GM12878 (cell line): Measurements from ENCODE around the gene PHOSPHO1. TPM values are rescaled to one million over a fixed set of nuclear protein-coding genes. Genes with fewer than 3 reads are reported as not detected.
"Not testable (repeated sequence)": the region's sequence is repeated elsewhere in the genome, so short reads cannot be mapped to it uniquely, and the experiment has no call there.

Experiments used
- ATAC-seq: fragments of 200-7000 bp; cut with Tn5 transposase; 3 replicates; pipeline ENCODE4 v1.9.1; 2020; ENCODE audit warnings: mild to moderate bottlenecking, moderate library complexity
- BruUV-seq: library from RNA; stranded (reverse); fragments of 400-500 nt; replicated peaks from 2 replicates; lab custom pipeline; 2021; lab: Mats Ljungman, UMichigan
- CTCF ChIA-PET: fragments of 300-600 bp; sonication (Branson Sonifier 250); formaldehyde crosslinking; extraction: SDS; loops from one replicate; lab custom pipeline; 2021; ENCODE audit warnings: inconsistent platforms; lab: Yijun Ruan, JAX
- POLR2A ChIA-PET: fragments of 350-600 bp; formaldehyde crosslinking; extraction: SDS; loops from one replicate; lab custom pipeline; 2021; ENCODE audit warnings: inconsistent platforms; lab: Charles Lee
- RAD21 ChIA-PET: fragments of 300-600 bp; sonication (Branson Sonifier 250); formaldehyde crosslinking; loops from one replicate; lab custom pipeline; 2023; ENCODE audit warnings: antibody characterized with exemption; ENCODE audit not compliant: unreplicated experiment; lab: Charles Lee
- SMC1A ChIA-PET: fragments of 300-600 bp; sonication (Branson Sonifier 250); formaldehyde crosslinking; loops from one replicate; lab custom pipeline; 2023; ENCODE audit not compliant: unreplicated experiment, uncharacterized antibody; lab: Charles Lee
- DNase-seq: peaks from one replicate; pipeline ENCODE4 v3.0.0-alpha.2; 2011; ENCODE audit warnings: low read depth, low spot score
- FAIRE-seq: peaks from 3 replicates; lab custom pipeline; 2011; peaks lifted over from hg19 to GRCh38; lab: Jason Lieb, UNC
- H2AFZ ChIP-seq: 2 replicates; pipeline ENCODE4 v1.6.0; 2011; ENCODE audit warnings: low read depth, low read length, control low read depth; ENCODE audit not compliant: control insufficient read depth
- H3K27ac ChIP-seq: 2 replicates; pipeline ENCODE4 v1.5.1; 2011; ENCODE audit warnings: control low read depth; ENCODE audit not compliant: control insufficient read depth, insufficient read depth
- H3K27me3 ChIP-seq, 2 experiments: replicated peaks in 1 of 2; 2 replicates each; pipeline versions ENCODE4 v1.6.0 to v1.6.1; 2011; ENCODE audit warnings: low read length in 1 of 2; ENCODE audit not compliant: control insufficient read depth in 2 of 2, insufficient read depth in 2 of 2
- H3K36me3 ChIP-seq, 2 experiments: 2 replicates each; pipeline ENCODE4 v1.5.1; 2011; ENCODE audit warnings: low read length in 1 of 2; ENCODE audit not compliant: control insufficient read depth in 2 of 2, insufficient read depth in 2 of 2
- H3K4me1 ChIP-seq: 2 replicates; pipeline ENCODE4 v1.6.1; 2011; ENCODE audit warnings: mild to moderate bottlenecking, low read length, moderate library complexity, mixed read lengths; ENCODE audit not compliant: control insufficient read depth, insufficient read depth
- H3K4me2 ChIP-seq: 2 replicates; pipeline ENCODE4 v1.6.0; 2011; ENCODE audit warnings: control low read depth; ENCODE audit not compliant: control insufficient read depth, insufficient read depth
- H3K4me3 ChIP-seq: fragments of 200-600 bp; sonication (generic); 2 replicates; pipeline ENCODE4 v1.5.1; 2016
- H3K79me2 ChIP-seq: 2 replicates; pipeline ENCODE4 v1.6.0; 2011; ENCODE audit warnings: low read length; ENCODE audit not compliant: control insufficient read depth, insufficient read depth
- H3K9ac ChIP-seq: 2 replicates; pipeline ENCODE4 v1.8.0; 2011; ENCODE audit warnings: low read length, control low read depth, mixed read lengths; ENCODE audit not compliant: control insufficient read depth, insufficient read depth
- H3K9me3 ChIP-seq: replicated peaks from 3 replicates; pipeline ENCODE4 v1.5.1; 2011; ENCODE audit warnings: mild to moderate bottlenecking, low read length; ENCODE audit not compliant: control insufficient read depth, insufficient read depth
- H4K20me1 ChIP-seq: 2 replicates; pipeline ENCODE4 v1.6.0; 2011; ENCODE audit not compliant: control insufficient read depth, insufficient read depth
- CHD2 ChIP-seq: IDR thresholded peaks from 2 replicates; pipeline ENCODE4 v1.6.1; 2011; ENCODE audit warnings: low read depth, low read length, improper control_type of control experiment, borderline replicate concordance
- NBN ChIP-seq: fragments of 450-650 bp; IDR thresholded peaks from 2 replicates; pipeline ENCODE4 v1.6.1; 2016
- RCOR1 ChIP-seq: conservative IDR thresholded peaks from 2 replicates; pipeline ENCODE4 v1.6.1; 2012; ENCODE audit warnings: low read depth, low read length, improper control_type of control experiment
- RELA ChIP-seq: fragments of 450-650 bp; IDR thresholded peaks from 2 replicates; pipeline ENCODE4 v1.8.0; 2014; ENCODE audit warnings: borderline replicate concordance; ENCODE audit not compliant: partially characterized antibody
- WGBS: methylation state at CpG from one replicate; pipeline ENCODE4 v1.1.6; 2016; ENCODE audit warnings: low lambda C conversion rate; ENCODE audit not compliant: insufficient replicate concordance, insufficient coverage; ENCODE audit errors: missing lambda C conversion rate; 5-methylcytosine and 5-hydroxymethylcytosine counted together
- in situ Hi-C: fragments of 300-500 bp; cut with MboI; formaldehyde crosslinking; loops from 9 replicates; pipeline ENCODE4 v1.14.3; 2018; ENCODE audit warnings: mixed read lengths
- intact Hi-C: fragments of 100-400 bp; cut with micrococcal nuclease; formaldehyde crosslinking; loops from one replicate; pipeline ENCODE4 v1.14.2; 2022; ENCODE audit not compliant: unreplicated experiment
- polyA plus RNA-seq, 11 experiments: library from polyadenylated mRNA; depleted of rRNA in 4 of 11; unstranded in 6 of 11; stranded (reverse) in 5 of 11; fragments of >200 nt; fragmentation: Nextera tagmentation in 4 of 11; fragmentation: Illumina TruSeq in 1 of 11; extraction: Ambion mirVana in 4 of 11; extraction: Trizol in 1 of 11; gene quantifications; 1 replicate in 1 of 11; 2 replicates in 10 of 11; pipeline versions ENCODE4 v1.2.1 to v1.2.3, GENCODE V29; 2011 to 2016; ENCODE audit warnings: inconsistent platforms in 2 of 11, missing spikeins in 2 of 11, low read depth in 1 of 11
- total RNA-seq, 4 experiments: library from RNA; depleted of rRNA in 3 of 4; stranded (reverse); fragments of >200 nt in 3 of 4; fragmentation: Illumina TruSeq in 1 of 4; extraction: Trizol in 1 of 4; gene quantifications; 2 replicates each; pipeline versions ENCODE4 v1.2.1 to v1.2.3, GENCODE V29; 2013 to 2021

Gene PHOSPHO1
- total and polyA plus RNA-seq, 10 of the 15 experiments (the other 5 are each of a cell fraction or from before 2014, with no cell fraction given), result 0.03 to 1.5 (median 0.16) TPM; not detected in 2

DNA sequence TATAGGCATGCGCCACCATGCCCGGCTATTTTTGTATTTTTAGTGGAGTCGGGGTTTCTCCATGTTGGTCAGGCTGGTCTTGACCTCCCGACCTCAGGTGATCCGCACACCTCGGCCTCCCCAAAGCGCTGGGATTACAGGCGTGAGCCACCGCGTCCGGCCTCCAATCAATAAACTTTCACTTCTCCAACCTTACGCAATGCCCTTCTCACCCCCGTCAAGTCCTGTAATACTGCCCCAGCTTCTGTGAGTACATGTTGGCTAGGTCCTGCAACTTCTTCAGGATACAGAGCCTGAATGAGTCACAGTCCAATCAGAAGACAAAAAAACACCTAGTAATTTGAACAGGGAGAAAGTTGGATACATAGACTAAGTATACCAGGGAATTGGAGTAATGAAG lies 47.1 kb upstream of the PHOSPHO1 start:
- Histone ChIP-seq H3K27ac (no peak overlapping the region), H3K4me2 (no peak overlapping the region), H3K79me2 (no peaks in the 10 kb centered on the region), H4K20me1 (no peaks in the 10 kb centered on the region), H3K4me1 (no peaks in the 10 kb centered on the region), H3K9ac (no peak overlapping the region), H2AFZ (no peak overlapping the region), H3K9me3 (no peaks in the 10 kb centered on the region), H3K4me3 (no peak overlapping the region), H3K36me3 (no peaks in the 10 kb centered on the region), H3K27me3 (no peaks in the 10 kb centered on the region)
- ChIA-PET SMC1A (no interaction called here), RAD21 (no interaction called here), POLR2A (no interaction called here), CTCF (interaction anchor here (1.3 kb wide), 1 partner anchor 13 kb away, joined by 3 read pairs; no protein-coding TSS in a partner anchor)
- no peak for TF ChIP-seq RCOR1
- TF ChIP-seq CHD2, result no peak
- TF ChIP-seq NBN, result no peak
- TF ChIP-seq RELA, result no peak
- intact Hi-C loops, result no loop called here
- FAIRE-seq (no peak), ATAC-seq (no peak), DNase-seq (no peak)
- 76% methylated on average over 13 of the region's 13 CpGs for WGBS
- no TSS peak for BruUV-seq
- in situ Hi-C loops, result no loop called here

DNA sequence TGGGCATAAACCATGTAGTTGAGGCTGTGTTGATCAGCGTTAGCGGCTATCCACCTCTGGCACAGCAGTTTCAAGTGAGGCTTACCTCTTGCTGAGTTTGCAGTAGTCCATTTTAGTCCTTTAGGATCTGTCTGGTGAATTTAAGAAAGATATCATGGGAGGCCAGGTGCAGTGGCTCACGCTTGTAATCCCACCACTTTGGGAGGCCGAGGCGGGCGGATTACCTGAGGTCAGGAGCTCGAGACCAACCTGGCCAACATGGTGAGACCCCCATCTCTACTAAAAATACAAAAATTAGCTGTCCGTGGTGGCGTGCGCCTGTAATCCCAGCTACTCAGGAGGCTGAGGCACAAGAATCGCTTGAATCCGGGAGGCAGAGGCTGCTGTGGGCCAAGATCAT lies 45.4 kb upstream of the PHOSPHO1 start:
- H4K20me1 ChIP-seq, RAD21 ChIA-PET, H3K4me3 ChIP-seq, intact Hi-C loops, H3K9ac ChIP-seq, H3K27me3 ChIP-seq, H3K9me3 ChIP-seq, H3K36me3 ChIP-seq, in situ Hi-C loops, H2AFZ ChIP-seq, SMC1A ChIA-PET, DNase-seq, FAIRE-seq, H3K4me1 ChIP-seq, H3K79me2 ChIP-seq, ATAC-seq, H3K4me2 ChIP-seq, H3K27ac ChIP-seq, BruUV-seq: not testable (repeated sequence)
- ChIA-PET CTCF (interaction anchor here (1.1 kb wide), 1 partner anchor 13 kb away, joined by 3 read pairs; no protein-coding TSS in a partner anchor), POLR2A (interaction anchor here (0.6 kb wide), 1 partner anchor 910 kb away, joined by 4 read pairs; no protein-coding TSS in a partner anchor)
- WGBS, result 59% methylated on average over 12 of the region's 12 CpGs
